Measurements from ENCODE around the gene AZU1.

AZU1 gene

GRCh38 chr19:827710-828321, at the start of gene AZU1:
Gene AZU1, plus strand, starts transcription at chr19:827837. Its CDS starts 10 bp downstream, at chr19:827847.
- no peak for DNase-seq

GRCh38 chr19:778910-779653, 48.6 kb upstream of the AZU1 start:
- no peak for DNase-seq

- DNase-seq, result no peak
Observed at GRCh38 chr19:780935-781334, 46.7 kb upstream of the AZU1 start.

GRCh38 chr19:781800-782184, 45.8 kb upstream of the AZU1 start:
- no peak for DNase-seq

DNA sequence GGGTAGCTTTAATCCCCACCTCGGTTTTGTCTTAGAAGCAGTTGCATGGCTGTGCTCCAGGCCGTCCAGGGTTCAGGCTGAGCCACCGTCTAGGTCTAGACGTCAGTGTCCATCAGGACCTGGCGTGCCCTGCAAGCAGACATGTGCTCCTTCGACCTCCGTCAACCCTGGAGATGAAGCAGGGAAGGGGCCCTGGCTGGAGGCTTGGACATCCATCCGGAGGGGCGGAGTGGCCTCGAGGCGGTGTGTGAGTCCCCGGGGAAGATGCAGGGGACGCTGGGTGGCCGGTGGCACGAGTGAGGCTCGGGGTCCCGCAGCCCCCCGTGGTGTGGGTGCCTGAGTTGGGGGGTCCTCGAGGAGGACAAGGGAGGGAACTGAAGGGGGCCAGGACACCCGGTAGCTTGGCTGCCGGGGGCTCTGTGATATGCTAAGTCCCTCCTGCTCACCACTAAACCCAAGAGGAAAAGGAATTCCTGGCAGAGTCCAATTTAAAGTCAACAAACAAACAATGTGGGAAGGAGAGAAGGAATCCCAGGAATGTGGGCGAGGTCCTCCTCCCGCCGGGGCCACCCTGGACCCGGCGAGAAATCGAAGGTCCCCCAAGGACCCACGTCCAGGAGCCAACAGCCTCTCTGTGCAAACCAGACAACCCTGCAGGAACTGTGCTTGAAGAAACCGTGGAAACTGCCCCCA, 45.3 kb upstream of the AZU1 start:
- DNase-seq, result no peak

DNA sequence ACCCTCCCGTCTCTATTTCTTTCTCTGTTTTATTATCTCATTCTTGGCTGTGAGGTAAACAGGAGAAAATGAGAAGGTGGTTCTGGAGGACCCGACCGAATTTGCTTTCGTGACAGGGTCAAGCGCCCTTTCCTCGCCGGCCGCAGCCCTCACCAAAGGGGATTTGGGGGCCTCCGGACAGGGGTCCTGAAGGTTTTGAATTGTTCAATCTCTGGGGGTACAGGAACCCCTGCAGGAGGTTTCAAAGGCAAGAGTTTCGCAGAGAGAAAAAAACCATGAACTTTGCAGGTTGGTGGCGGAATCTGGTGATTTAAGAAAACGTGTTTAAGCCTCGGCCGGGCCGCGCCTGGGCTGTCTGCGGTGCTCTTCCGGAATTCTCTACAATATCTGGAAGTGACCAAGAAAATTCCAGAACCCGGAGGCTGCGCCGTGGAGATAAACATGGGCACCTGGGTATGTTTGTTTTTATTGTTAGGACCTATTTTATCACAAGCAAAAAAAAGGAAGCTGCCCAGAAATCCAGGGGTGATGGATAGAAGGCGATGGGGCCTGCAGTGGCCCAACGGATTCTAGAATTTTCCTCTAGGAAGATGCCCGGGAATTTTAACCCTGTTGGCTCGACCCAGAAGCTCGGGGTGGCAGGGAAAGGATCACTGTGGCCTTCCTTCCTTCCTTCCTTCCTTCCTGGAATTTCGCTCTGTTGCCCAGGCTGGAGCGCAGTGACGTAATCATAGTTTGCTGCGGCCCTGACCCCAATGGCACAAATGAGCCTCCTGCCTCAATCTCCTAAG, 44.6 kb upstream of the AZU1 start:
- DNase-seq, result no peak

- DNase-seq, result no peak
Observed at GRCh38 chr19:784541-784940, 43.1 kb upstream of the AZU1 start.

GRCh38 chr19:787536-787935, 40.1 kb upstream of the AZU1 start:
- no peak for DNase-seq

- DNase-seq, result no peak
Observed at GRCh38 chr19:788686-788982, 39.0 kb upstream of the AZU1 start.

- DNase-seq, result no peak
Observed at GRCh38 chr19:788983-789700, 38.5 kb upstream of the AZU1 start.

DNA sequence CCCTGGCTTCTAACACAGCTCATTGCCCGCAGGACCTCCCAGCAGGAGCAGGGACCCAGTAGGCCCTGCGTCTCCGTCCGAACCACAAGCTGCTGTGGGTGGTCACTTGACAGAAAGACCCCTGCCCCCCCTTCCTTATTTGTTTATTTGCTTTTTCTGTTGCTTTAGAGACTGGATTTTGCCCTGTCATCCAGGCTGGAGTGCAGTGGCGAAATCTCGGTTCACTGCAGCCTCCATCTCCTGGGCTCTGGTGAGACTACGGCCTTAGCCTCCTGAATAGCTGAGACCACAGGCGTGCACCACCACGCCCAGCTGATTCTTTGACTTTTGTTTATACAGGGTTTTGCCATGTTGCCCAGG, 38.0 kb upstream of the AZU1 start:
- no peak for DNase-seq

DNA sequence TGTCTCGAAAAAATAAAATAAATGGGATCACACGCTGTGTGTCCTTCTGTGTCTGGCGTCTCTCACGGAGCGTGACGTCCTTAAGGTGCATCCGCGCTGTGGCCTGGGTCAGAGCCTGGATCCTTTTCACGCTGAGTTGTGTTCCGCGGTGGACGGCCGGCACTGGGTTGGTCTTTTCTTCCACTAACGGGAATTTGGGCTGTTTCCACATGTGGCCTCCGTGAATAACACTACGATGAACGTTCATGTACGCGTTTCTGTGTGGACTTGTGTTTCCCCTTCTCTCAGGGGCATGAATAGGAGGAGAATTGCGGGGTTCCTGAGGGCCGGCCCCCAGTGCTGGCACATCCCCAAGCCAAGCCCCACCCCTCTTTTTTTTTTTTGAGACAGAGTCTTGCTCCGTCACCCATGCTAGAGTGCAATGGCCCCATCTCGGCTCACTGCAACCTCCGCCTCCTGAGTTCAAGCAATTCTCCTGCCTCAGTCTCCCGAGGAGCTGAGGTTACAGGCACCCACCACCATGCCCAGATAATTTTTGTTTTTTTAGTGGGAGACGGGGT, 36.5 kb upstream of the AZU1 start:
- DNase-seq, result no peak

DNA sequence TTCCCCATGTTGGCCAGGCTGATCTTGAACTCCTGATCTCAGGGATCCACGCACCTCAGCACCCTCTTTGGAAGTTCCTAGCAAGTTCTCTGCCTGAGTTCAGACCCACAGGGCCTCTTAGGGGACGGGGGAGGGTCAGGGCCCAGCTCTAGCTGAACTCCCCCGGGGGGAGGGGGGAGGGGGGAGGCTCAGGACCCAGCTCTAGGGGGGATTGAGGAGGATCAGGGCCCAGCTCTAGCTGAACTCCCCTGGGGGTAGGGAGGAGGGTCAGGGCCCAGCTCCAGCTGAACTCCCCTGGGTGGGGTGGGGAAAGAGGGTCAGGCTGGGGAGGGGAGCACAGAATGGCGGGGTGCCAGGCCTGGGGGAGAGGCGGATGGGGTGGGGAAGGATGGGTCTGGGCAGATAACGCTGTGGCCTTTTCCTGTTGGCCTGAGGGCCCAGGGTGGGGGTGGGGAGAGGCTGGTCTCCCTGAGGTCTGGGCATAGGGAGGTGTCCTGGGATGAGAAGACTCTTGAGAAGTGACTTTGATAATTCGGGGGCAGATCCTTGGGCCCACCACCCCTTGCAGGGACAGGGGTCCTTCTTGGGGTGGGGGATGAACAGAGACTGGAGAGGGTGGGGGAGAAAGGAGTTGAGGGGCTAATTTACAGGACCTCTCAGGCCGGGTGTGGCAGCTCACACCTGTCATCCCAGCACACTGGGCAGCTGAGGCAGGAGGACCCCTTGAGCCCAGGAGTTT, 35.9 kb upstream of the AZU1 start:
- DNase-seq, result no peak

- DNase-seq, result no peak
Observed at GRCh38 chr19:792306-792885, 35.2 kb upstream of the AZU1 start.

- DNase-seq, result no peak
Observed at GRCh38 chr19:793806-794205, 33.8 kb upstream of the AZU1 start.

GRCh38 chr19:795073-795611, 32.5 kb upstream of the AZU1 start:
- DNase-seq, result no peak

DNA sequence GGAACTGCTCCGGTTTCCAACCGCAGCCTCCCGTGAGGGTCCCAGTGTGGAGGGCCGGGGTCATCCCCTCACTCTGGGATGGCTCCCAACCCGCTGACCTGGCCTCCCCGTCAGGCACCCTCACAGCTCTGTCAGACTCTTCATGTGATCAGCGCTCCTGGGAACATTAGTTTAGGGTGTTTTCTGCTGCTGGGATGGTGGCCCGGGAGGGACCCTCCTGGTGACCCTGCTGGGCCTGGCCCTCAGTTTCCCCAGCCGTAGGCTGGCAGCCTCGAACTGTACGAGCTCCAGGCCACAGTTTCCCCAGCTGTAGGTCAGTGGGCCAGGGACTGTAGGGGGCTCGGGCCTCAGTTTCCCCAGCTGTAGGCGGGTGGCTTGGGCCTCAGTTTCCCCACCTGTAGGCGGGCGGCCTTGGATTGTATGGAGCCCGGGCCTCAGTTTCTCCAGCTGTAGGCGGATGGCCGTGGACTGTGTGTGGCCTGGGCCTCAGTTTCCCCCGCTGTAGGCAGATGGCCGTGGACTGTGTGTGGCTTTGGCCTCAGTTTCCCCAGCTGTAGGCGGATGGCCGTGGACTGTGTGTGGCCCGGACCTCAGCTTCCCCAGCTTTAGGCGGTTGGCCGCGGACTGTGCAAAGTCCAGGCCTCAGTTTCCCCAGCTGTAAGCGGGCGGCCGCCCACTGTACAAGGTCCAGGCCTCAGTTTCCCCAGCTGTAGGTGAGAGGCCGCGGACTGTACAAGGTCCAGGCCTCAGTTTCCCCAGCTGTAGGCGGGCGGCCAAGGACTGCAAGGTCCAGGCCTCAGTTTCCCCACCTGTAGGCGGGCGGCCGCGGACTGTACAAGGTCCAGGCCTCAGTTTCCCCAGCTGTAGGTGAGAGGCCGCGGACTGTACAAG, 31.7 kb upstream of the AZU1 start:
- no peak for DNase-seq

GRCh38 chr19:796692-797527, 30.7 kb upstream of the AZU1 start, which contains the start of gene PTBP1:
Gene PTBP1, plus strand, starts transcription at chr19:797452. Its CDS starts 46 bp downstream, at chr19:797498.
- DNase-seq, result peak; percentile 100

Data from CD4-positive, alpha-beta T cell treated with Interleukin-12 subunit alpha and Interleukin-12 subunit beta, for 1 hour (primary cell).